ENCODE data around the gene RNF166. TPM values are rescaled to one million over a fixed set of nuclear protein-coding genes. Genes with fewer than 3 reads are reported as not detected.

RNF166 gene
- total RNA-seq, 1 experiment from 2014 or later = 26.5 TPM

GRCh38 chr16:88685156-88686061 is 20.8 kb downstream of the RNF166 start:
- H3K18ac ChIP-seq (ENCODE audit: insufficient read length, low read depth, low read length) = no peak overlapping the region
- no peaks in the 10 kb centered on the region; the same call in 1 of the 2 replicates for H3K27me3 ChIP-seq (ENCODE audit: insufficient read depth, low read length)
- no peaks in the 10 kb centered on the region for H4K20me1 ChIP-seq (ENCODE audit: control insufficient read depth, insufficient read depth, insufficient read length)
- no peak overlapping the region for H2BK20ac ChIP-seq (ENCODE audit: low read depth, low read length, poor library complexity, severe bottlenecking)
- no peak for DNase-seq
- no peak overlapping the region for H3K4ac ChIP-seq (ENCODE audit: low read depth, low read length)
- no peak overlapping the region for H2BK12ac ChIP-seq (ENCODE audit: insufficient read length, low read depth, low read length)
- H3K4me1 Mint-ChIP-seq = peaks cover 19 to 26% of the 10 kb centered on the region in 2 experiments
- no peak overlapping the region for H4K91ac ChIP-seq (ENCODE audit: insufficient read length, low read depth, low read length)
- no peak overlapping the region for H2AK5ac ChIP-seq (ENCODE audit: insufficient read length, low read length)
- H3K9me3 Mint-ChIP-seq = no peaks in the 10 kb centered on the region
- H3T11ph ChIP-seq (ENCODE audit: low read length) = no peak overlapping the region
- peaks cover 33% of the 10 kb centered on the region for H3K27me3 Mint-ChIP-seq (ENCODE audit: low read depth)
- WGBS (ENCODE audit: extremely low coverage, insufficient read length, low lambda C conversion rate) = no CpG with 5 or more reads among the region's 33 CpGs
- H4K8ac ChIP-seq (replicated peaks; ENCODE audit: insufficient read length, low read depth, low read length) = no peak overlapping the region
- peak overlapping the region; percentile 48 for H3K4me2 ChIP-seq (ENCODE audit: insufficient read depth, insufficient read length, low read length)
- H3K4me1 ChIP-seq (ENCODE audit: insufficient read depth, low read length) = no peaks in the 10 kb centered on the region
- H3K9ac ChIP-seq (ENCODE audit: extremely low read depth, insufficient read length, low read length) = no peak overlapping the region
- H2BK5ac ChIP-seq (ENCODE audit: insufficient read length, low read length) = no peak overlapping the region
- no peaks in the 10 kb centered on the region for H3K79me1 ChIP-seq (ENCODE audit: insufficient read depth, low read depth, low read length, poor library complexity, severe bottlenecking)
- H4K5ac ChIP-seq (ENCODE audit: insufficient read length, low read depth, low read length) = no peak overlapping the region
- no peaks in the 10 kb centered on the region for H3K9me3 ChIP-seq (ENCODE audit: control insufficient read depth, low read depth, low read length)
- no peaks in the 10 kb centered on the region for H3K79me2 ChIP-seq (ENCODE audit: insufficient read depth, low read length)
- no peak overlapping the region for H3K27ac ChIP-seq (ENCODE audit: insufficient read length, low read depth, low read length)
- H3K36me3 Mint-ChIP-seq (ENCODE audit: insufficient read depth in 1 of 3, low read depth in 3 of 3) = peaks cover 0 to 2% (median 0%) of the 10 kb centered on the region in 3 experiments; a peak in 1 of 7 replicates
- H3K4me3 Mint-ChIP-seq = peak overlapping the region; percentile 75 to 83
- no peak overlapping the region for H3K56ac ChIP-seq (ENCODE audit: insufficient read length, low read depth, low read length)
- H3K14ac ChIP-seq (ENCODE audit: insufficient read depth, low read length) = no peak overlapping the region
- peak; percentile 70 for TF ChIP-seq CTCF (conservative IDR thresholded peaks at IDR 0.05)
- no peak overlapping the region for H2AFZ ChIP-seq (ENCODE audit: low read length)
- peaks cover 12% of the 10 kb centered on the region for H3K23me2 ChIP-seq (ENCODE audit: insufficient read length, low read depth, low read length, poor library complexity, severe bottlenecking)
- H3K23ac ChIP-seq (ENCODE audit: insufficient read length, low read depth, low read length) = no peak overlapping the region
- H2BK120ac ChIP-seq (ENCODE audit: low read depth, low read length, poor library complexity, severe bottlenecking) = no peak overlapping the region
- no peak overlapping the region; a peak in 1 of 7 replicates for H3K27ac Mint-ChIP-seq
- no peak overlapping the region for H2BK15ac ChIP-seq (ENCODE audit: low read depth, low read length)

Data from H9 (cell line).